Activated CD8-positive, alpha-beta memory T cell treated with anti-CD3 and anti-CD28 coated beads, Interleukin-2, amount 50 U/mL, for 1 hour (primary cell): ENCODE data around the gene RFC1.
"Not testable (repeated sequence)": the region's sequence is repeated elsewhere in the genome, so short reads cannot be mapped to it uniquely, and the experiment has no call there.

ENCODE experiments used
- DNase-seq: peaks from one replicate; pipeline ENCODE4 v3.0.0-alpha.2; 2020; ENCODE audit errors: extremely low read depth

RFC1 gene

GRCh38 chr4:39305912-39306677 lies 60.1 kb downstream of the RFC1 start:
- no peak for DNase-seq

DNA sequence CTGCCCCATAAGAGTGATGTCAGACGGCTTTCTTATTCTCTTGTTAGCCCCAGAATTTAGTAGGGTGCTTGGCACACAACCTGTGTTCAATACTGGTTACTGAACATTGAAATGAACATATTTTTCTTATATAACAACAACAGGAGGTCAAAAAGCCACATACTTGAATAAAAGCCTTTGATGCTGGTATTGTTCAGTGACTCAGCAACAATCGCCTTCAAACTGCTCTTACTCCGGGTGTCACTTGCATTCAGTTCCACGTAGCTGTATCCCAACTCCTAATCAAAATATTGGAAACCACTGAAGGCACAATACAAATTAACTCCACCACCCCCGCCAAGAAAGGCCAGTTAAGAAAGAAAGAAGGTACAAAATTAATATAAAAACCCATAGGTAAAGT lies 61.5 kb downstream of the RFC1 start:
- DNase-seq: no peak

GRCh38 chr4:39303871-39304270 lies 62.3 kb downstream of the RFC1 start:
- DNase-seq: no peak

- DNase-seq: no peak
These were observed 63.3 kb downstream of the RFC1 start for GRCh38 chr4:39302901-39303300.

DNA sequence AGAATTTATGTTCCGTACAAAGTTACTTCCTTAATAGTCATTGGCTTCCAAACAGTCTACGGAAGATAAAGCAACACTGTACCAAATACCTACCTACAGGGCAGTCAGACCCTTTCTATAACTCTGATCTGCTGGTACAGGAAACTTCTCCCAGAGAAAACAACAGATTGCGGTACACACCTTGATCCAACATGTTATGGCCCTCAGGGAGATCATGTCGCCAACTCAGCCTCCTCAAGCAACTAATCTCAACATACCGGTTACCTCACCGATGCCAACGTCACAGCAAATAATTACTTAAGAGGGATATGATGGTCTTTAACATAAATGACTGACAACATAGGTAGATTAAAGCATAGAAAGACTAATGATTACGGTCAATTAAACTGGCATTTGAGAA lies 70.4 kb downstream of the RFC1 start:
- no peak for DNase-seq

DNA sequence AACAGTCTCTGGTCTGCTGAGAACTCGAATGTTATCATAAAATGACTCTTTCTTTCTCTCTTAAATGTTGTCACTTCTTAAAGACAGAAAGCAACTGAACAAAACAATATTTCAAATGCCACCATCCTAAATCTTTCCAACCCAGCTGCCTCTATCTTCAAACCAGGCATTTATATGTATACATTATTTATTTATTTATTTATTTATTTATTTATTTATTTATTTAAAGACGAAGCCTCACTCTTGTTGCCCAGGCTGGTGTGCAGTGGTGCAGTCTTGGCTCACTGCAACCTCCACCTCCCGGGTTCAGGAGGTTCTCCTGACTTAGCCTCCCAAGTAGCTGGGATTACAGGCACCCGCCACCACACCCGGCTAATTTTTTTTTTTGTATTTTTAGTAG lies 73.7 kb downstream of the RFC1 start:
- not testable (repeated sequence) for DNase-seq

DNA sequence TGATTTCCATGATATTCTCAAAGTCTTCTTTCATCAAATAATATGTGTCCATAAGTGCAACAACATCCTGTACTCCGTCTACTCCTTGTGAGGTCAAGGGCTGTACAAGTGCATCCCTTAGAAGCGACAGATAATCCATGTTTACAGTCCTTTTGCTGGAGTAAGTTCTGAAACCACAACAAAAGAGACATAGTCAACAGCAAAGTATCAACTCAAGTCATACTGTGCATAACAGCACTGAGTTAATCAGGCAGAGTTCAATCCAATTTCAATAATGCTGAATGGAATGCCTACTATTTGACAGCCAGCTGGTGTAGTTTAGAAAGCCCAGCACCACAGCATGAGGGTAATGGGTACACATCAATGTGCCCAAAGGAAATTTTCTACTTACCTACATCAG lies 74.5 kb downstream of the RFC1 start:
- DNase-seq: no peak

GRCh38 chr4:39287223-39287622 lies 78.9 kb downstream of the RFC1 start:
- DNase-seq: no peak

GRCh38 chr4:39286263-39286662 lies 79.9 kb downstream of the RFC1 start:
- DNase-seq: no peak

DNA sequence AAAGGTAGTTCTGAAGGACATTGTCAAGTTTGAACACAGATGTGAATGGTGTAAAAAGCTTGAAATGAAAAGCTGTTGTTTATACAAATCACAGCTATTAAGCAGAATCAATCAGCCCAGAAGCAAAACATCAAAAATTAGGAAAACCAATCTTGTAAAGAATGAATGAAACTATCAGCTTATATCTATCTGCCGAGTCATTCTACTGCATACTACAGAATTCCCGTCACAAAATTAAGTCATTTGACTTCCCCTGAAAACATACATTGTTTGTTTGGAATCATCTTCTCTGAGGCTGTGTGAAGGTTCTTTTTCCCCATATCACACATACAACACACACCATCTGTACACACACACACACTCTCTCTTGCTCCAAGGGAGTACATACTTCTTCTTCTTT lies 80.3 kb downstream of the RFC1 start:
- DNase-seq: no peak

DNA sequence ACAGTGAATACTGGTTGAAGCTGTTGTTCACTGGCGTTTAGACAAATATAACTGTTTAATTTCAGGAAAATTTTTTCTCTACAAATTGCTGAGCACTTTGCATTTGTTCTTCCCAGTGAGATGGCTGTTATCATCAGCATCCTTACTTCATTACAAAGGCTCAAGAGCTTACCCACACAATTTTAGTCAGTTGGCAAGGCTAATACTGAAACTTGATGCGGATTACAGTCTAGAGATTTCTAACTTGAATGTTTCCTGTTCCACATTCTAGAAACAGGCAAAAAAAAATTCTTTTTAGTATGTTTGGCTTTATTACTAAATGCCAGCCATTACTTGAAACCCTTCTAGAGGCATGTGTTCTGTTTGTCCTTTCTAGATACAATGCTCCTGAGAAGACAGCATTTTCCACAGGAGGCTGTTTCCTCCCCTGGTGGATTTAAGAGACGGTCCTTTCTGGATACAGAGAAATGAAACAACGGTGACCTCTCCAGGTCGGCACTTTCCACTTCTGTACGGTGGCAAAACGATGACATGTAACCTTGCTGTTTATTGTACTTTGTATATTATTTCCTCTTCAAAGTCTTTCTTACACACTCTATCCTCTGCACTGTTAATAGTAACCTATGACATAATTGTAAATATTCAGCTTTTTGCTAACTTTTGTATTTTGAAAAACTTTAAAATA lies 80.9 kb downstream of the RFC1 start:
- DNase-seq: no peak

DNA sequence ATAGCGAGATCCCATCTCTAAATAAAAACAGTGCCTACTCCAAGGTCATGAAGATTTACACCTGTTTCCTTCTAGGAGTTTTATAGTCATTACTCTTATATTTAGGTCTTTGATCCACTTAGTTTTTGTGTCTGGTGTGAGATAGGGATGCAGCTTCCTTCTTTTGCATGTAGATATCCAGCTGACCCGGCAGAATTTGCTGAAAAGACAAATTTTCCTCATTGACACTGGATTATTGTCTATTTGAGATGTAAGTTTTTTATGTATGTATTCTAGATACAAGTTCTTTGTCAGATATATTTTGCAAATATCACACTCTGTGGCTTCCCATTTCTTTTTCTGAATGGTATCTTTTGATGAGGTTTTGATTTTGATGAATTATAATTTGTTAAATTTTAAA lies 85.4 kb downstream of the RFC1 start:
- DNase-seq: no peak

DNA sequence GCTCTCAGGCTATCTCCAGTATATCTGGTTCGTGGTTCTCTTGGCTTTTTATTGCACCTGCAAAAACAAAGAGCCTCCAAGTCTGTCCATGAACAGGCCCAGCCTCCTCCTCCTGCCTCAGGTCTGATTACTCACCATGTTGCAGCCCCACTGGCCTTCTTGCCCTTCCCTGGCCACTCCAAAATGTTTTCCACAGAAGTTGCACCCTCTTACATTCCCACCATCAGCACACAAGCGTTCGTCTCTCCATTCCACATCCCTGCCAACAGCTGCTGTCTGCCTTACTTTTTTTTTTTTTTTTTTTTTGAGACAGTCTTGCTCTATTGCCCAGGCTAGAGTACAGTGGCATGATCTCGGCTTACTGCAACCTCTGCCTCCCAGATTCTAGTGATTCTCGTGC lies 86.7 kb downstream of the RFC1 start:
- no peak for DNase-seq

- no peak for DNase-seq
These were observed 87.7 kb downstream of the RFC1 start for GRCh38 chr4:39278476-39278875.

DNA sequence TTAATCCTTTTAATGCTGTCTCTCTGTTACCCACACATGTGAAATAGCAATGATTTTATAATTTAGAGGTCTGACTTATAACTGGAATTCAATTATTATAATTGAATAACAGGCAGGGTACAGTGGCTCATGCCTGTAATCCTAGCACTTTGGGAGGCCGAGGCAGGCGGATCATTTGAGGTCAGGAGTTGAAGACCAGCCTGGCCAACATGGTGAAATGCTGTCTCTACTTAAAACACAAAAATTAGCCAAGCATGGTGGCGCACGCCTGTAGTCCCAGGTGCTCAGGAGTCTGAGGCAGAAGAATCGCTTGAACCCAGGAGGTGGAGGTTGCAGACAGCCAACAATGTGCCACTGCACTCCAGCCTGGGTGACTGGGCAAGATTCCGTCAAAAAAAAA lies 88.5 kb downstream of the RFC1 start:
- DNase-seq: not testable (repeated sequence)

GRCh38 chr4:39274503-39274902 lies 91.7 kb downstream of the RFC1 start:
- DNase-seq: no peak

- DNase-seq: no peak
These were observed 102.3 kb downstream of the RFC1 start for GRCh38 chr4:39263895-39264294.

GRCh38 chr4:39259571-39260330 lies 106.4 kb downstream of the RFC1 start:
- no peak for DNase-seq

- DNase-seq: no peak
These were observed 109.7 kb downstream of the RFC1 start for GRCh38 chr4:39256436-39256835.

DNA sequence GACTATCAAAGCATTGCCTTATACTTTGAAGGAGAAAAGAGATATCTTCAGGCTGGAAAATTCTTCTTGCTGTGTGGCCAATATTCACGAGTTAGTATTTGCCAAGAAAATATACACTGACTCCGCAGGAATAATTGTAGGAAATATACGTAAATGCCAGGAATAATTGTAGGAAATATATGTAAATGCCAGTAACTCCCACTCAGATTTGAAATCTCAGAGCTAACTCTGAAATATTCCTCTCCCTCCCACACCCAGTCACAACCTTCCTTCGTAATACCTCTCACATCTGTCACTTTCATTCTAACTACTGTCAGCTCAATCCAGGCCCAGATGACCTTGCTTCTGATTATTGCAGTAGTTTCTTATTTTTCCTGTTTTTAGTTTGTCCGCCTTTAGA lies 110.3 kb downstream of the RFC1 start:
- DNase-seq: no peak

DNA sequence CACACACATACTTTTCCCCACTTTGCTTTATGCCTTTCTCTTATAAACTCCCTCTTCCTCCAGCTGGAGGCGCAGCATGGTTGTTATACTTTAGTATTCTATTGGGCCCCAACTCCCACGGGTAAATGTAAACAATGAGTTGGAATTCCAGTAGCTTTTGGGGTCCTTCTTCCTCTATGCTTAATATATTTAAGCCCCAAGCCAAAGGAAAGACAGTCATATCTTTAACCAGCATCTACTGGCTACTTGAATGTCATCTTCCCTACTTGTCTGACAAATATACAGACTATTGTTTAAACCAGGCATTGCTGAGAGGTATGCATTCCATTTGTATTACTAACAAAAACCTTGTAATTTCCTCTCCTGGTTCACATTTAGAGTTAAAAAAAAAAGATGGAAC lies 110.9 kb downstream of the RFC1 start:
- no peak for DNase-seq

DNA sequence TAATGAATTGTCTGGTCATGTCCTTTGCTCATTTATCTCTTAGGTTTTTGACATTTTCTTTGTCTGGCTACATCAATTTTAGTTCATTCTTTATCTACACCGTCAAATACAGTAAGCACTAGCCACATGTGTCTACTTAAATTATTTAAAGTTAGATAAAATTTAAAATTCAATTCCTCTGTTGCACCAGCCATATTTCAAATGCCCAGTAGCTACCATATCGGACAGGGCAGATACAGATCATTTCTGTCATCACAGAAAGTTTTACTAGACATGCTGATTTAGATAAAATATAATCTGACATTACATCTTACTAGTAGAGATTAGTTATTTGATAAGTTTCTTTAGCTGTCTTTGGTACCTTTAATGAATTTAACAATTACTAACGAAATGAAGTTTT lies 122.7 kb downstream of the RFC1 start:
- DNase-seq: no peak
